Tibial artery (tissue), 4 donors: Measurements from ENCODE around the gene GNAS.

Source experiments
- DNase-seq, 2 donors: peaks; one replicate each; pipeline ENCODE4 v3.0.0-alpha.2; 2019
- H3K27ac ChIP-seq, 2 donors: fragments of 200-600 bp; sonication (generic) in 1 of 2; 1 replicate in 1 of 2; 2 replicates in 1 of 2; pipeline ENCODE4 v1.5.1; 2018 to 2019; ENCODE audit warnings: mild to moderate bottlenecking in 1 of 2
- H3K27me3 ChIP-seq, 2 donors: fragments of 200-600 bp; sonication (generic) in 1 of 2; one replicate each; pipeline versions ENCODE4 v1.5.1 to v1.6.0; 2016 to 2019
- H3K36me3 ChIP-seq, 3 donors: fragments of 200-600 bp; sonication (generic) in 2 of 3; one replicate each; pipeline ENCODE4 v1.5.1; 2016 to 2019; ENCODE audit warnings: mild to moderate bottlenecking in 2 of 3
- H3K4me1 ChIP-seq, 4 donors: fragments of 200-600 bp; sonication (generic) in 2 of 4; 1 replicate in 3 of 4; 2 replicates in 1 of 4; pipeline ENCODE4 v1.5.1; 2016 to 2019
- H3K4me3 ChIP-seq, 2 donors: fragments of 200-600 bp; sonication (generic) in 1 of 2; 1 replicate in 1 of 2; 2 replicates in 1 of 2; pipeline ENCODE4 v1.5.1; 2018 to 2019; ENCODE audit warnings: mild to moderate bottlenecking in 2 of 2
- H3K9me3 ChIP-seq, 3 donors: fragments of 200-600 bp; sonication (generic) in 1 of 3; one replicate each; pipeline ENCODE4 v1.5.1; 2016 to 2019
- CTCF ChIP-seq, 2 experiments: fragments of 200-600 bp in 1 of 2; fragments of 450-650 bp in 1 of 2; IDR thresholded peaks; one replicate each; pipeline ENCODE4 v1.5.1; 2017 to 2019; ENCODE audit warnings: antibody characterized with exemption in 2 of 2, mild to moderate bottlenecking in 1 of 2, moderate library complexity in 1 of 2
- intact Hi-C: fragments of 100-400 bp; cut with DNase I; formaldehyde crosslinking; loops from one replicate; pipeline ENCODE4 v1.15.0; 2023; ENCODE audit warnings: low total_unique reads

Gene GNAS

GRCh38 chr20:58850693-58851174, 1.8 kb upstream of the GNAS start, which contains the start of gene GNAS-AS1:
GNAS-AS1 (minus strand) TSS chr20:58850902.
- DNase-seq: peak in 1 of 2 donors; percentile 78
- Histone ChIP-seq H3K4me1 (peaks cover 0 to 28% (median 19%) of the 10 kb centered on the region in 4 donors), H3K36me3 (no peaks in the 10 kb centered on the region), H3K4me3 (peak within 1 kb of the TSS; percentile 26 to 48), H3K27ac (no peak within 1 kb of the TSS), H3K9me3 (no peaks in the 10 kb centered on the region), H3K27me3 (peaks cover 0 to 78% of the 10 kb centered on the region in 2 donors)
- TF ChIP-seq CTCF (IDR thresholded peaks at IDR 0.05): no peak
- intact Hi-C loops: no loop called here

GRCh38 chr20:58851221-58851968, 1.1 kb upstream of the GNAS start:
- H3K27ac ChIP-seq: no peak overlapping the region
- H3K36me3 ChIP-seq: no peaks in the 10 kb centered on the region
- intact Hi-C loops: no loop called here
- H3K4me3 ChIP-seq: peak overlapping the region; percentile 26 to 48
- TF ChIP-seq CTCF (IDR thresholded peaks at IDR 0.05): no peak
- peaks cover 0 to 32% (median 21%) of the 10 kb centered on the region in 4 donors for H3K4me1 ChIP-seq
- no peak for DNase-seq
- peaks cover 0 to 84% of the 10 kb centered on the region in 2 donors for H3K27me3 ChIP-seq
- no peaks in the 10 kb centered on the region for H3K9me3 ChIP-seq

- DNase-seq: no peak
- Histone ChIP-seq H3K27ac (no peak overlapping the region), H3K27me3 (peaks cover 0 to 87% of the 10 kb centered on the region in 2 donors), H3K36me3 (no peaks in the 10 kb centered on the region), H3K4me1 (peaks cover 0 to 32% (median 21%) of the 10 kb centered on the region in 4 donors), H3K4me3 (peak overlapping the region; percentile 21 to 48), H3K9me3 (no peaks in the 10 kb centered on the region)
- intact Hi-C loops: no loop called here
- no peak for TF ChIP-seq CTCF (IDR thresholded peaks at IDR 0.05)
These were observed 502 bp upstream of the GNAS start for GRCh38 chr20:58851969-58852458.

- intact Hi-C loops: no loop called here
- Histone ChIP-seq H3K27ac (no peak overlapping the region), H3K27me3 (peaks cover 0 to 86% of the 10 kb centered on the region in 2 donors), H3K36me3 (no peaks in the 10 kb centered on the region), H3K4me1 (peaks cover 0 to 32% (median 21%) of the 10 kb centered on the region in 4 donors), H3K4me3 (no peak overlapping the region), H3K9me3 (no peaks in the 10 kb centered on the region)
- DNase-seq: no peak
- TF ChIP-seq CTCF (IDR thresholded peaks at IDR 0.05): no peak
These were observed 950 bp downstream of the GNAS start for GRCh38 chr20:58853466-58853865.

GRCh38 chr20:58853976-58854637, 1.6 kb downstream of the GNAS start:
- Histone ChIP-seq H3K4me3 (peak overlapping the region; percentile 15 to 28), H3K27ac (no peak overlapping the region), H3K9me3 (no peaks in the 10 kb centered on the region), H3K4me1 (peaks cover 0 to 32% (median 21%) of the 10 kb centered on the region in 4 donors), H3K36me3 (no peaks in the 10 kb centered on the region), H3K27me3 (peaks cover 0 to 85% of the 10 kb centered on the region in 2 donors)
- DNase-seq: no peak
- intact Hi-C loops: no loop called here
- TF ChIP-seq CTCF (IDR thresholded peaks at IDR 0.05): no peak
